GM12892 (cell line): ENCODE data around the gene NAV1.
"Not testable (repeated sequence)": the region's sequence is repeated elsewhere in the genome, so short reads cannot be mapped to it uniquely, and the experiment has no call there.

Experiments used
- DNase-seq: peaks from one replicate; pipeline ENCODE4 v3.0.0; 2011; ENCODE audit not compliant: insufficient read length
- FAIRE-seq: peaks from 2 replicates; lab custom pipeline; 2011; peaks lifted over from hg19 to GRCh38; lab: Jason Lieb, UNC
- POLR2A ChIP-seq: IDR thresholded peaks from 2 replicates; pipeline ENCODE4 v1.6.1; 2011; ENCODE audit warnings: low read depth, low read length, control low read depth
- POLR2AphosphoS5 ChIP-seq: IDR thresholded peaks from 2 replicates; pipeline ENCODE4 v1.6.1; 2011; ENCODE audit warnings: low read depth, low read length, control low read depth
- TAF1 ChIP-seq: IDR thresholded peaks from 2 replicates; pipeline ENCODE4 v1.6.1; 2011; ENCODE audit warnings: low read depth, mild to moderate bottlenecking, control low read depth, low read length, borderline replicate concordance

NAV1 gene

DNA sequence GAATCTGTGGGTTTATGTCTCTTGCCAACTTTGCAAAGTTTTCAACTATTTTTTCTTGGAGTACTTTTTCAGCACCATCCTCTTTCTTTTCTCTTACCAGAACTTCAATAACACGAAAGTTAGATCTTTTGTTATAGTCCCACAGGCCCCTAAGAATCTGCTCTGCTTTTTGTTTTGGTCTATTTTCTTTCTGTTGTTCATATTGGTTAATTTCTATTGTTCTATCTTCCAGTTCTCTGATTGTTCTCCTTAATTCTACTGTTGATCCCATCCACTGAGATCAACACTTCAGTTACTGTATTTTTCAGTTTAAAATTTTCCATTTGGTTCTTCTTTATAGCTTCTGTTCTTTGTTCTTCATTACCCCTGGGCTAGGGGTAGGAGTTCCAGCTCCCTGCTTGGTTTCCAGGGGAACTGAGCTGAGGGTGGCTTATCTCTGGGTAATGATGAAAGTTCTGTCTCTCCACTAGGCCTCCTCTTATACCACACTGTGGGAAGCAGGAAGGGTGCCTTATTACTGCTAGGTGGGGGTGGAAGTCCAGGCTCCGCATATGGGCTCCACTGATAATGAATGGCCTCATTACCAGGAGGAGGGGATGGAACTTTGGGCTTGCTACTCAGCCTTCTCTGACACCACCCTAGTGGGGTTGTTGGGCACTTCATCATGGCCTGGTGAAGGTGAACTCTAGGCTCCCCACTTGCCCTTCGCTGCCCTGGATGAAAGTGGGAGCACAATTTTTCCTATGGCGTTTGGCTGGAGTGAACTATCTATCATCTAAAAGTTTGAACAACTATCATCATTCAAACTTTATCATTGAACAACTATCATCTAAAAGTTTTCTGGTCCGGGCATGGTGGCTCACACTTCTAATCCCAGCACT, 39.3 kb downstream of the NAV1 start:
- DNase-seq (no peak), FAIRE-seq (no peak)
- TF ChIP-seq TAF1 (no peak), POLR2A (no peak), POLR2AphosphoS5 (no peak)

DNA sequence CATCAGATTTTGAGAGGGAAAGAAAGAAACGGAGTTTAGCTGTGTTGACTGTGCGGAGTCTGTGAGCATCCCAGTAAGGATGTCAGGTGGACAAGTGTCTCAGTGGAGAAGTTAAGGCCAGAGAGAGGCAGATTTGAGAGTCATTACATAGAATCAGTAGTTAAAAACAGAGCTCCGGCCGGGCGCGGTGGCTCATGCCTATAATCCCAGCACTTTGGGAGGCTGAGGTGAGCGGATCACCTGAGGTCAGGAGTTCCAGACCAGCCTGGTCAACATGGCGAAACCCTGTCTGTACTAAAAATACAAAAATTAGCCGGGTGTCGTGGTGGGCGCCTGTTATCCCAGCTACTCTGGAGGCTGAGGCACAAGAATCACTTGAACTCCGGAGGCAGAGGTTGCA, 42.4 kb downstream of the NAV1 start:
- not testable (repeated sequence) for DNase-seq, FAIRE-seq

DNA sequence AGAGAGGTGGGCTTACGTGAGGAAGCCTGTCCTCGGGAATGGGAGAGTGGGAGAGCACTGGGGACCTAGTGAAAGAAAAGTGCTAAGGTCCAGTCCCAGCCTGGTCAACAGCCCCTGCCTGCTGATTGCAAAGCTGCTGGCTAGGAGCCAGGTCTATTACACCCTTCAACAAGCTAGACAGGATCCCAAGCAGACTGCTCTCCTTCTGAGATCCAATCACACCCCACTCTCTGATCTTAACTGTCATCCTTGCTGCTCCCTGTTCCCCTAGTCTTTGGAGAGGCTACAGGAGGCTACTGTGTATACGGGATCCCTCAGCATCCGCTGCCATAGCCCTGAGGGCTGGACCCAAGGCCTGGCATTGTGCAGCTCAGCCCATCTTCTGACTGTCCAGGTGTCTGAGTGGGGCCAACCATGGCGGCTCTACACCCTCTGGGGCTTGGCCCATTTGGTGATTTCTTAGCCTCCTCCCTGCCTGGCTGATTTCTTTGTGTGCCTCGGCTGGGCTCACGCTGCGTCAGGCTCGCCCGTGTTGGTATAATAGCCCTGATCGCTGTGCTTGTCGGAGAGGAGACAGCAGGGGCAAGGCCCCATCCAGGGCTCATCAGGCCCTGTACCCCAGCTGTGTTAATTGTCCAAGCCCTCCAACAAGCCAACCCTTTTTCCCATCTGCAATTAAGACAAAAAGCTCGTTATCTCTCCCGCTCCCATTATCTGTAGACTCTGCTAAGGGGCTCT, 43.9 kb downstream of the NAV1 start:
- FAIRE-seq: no peak
- TF ChIP-seq TAF1 (no peak), POLR2AphosphoS5 (no peak), POLR2A (no peak)
- no peak for DNase-seq

DNA sequence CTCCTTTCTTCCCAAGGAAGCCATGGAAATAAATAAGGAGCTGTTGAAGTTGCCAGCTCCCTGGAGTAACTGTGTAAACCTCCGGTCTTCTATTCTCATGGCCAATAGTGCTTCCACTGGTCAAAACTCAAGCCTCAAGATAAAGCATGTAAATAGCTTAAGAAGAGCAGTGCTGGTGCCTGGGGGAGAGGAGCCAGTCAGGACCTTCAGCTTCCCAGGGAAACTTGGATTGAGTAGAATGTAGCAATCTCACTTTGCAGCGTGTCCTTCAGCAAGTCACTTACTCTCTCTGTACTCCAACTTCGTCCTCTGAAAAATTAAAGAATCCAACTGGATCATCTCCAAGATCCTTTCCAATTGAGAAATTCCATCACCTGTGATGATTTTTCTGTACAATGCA, 44.7 kb downstream of the NAV1 start:
- FAIRE-seq (no peak), DNase-seq (no peak)
- TF ChIP-seq POLR2A: no peak
- no peak for TF ChIP-seq TAF1
- TF ChIP-seq POLR2AphosphoS5: no peak

DNA sequence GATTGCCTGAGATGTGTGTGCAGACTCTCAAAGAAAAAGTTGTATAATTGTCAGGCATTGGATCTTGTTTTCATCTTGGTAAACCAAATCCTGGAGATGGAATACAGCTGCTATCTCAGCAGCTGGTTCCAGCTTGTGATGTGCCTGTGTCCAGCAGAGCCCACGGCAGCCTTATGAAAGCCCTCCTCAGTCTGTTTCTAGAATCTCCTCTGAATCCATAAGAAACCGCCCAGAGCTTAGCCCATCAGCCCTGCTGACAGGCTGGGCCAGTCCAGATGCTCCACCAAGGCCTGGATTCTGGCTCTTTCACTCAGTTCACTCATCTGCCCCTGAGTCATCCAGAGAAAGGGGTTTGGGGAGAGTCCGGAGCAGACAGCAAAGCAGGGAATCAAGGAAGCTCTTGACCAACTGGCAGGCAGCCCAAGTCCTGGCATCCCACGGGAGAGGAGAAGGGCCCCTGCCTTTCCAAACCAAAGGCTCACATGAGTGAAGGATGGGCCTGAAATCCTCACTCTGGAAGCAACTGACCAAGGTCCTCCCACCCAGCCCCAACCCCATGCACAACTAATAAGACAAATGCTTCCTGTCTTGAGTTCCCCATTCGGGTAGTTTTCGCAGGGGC, 45.7 kb downstream of the NAV1 start:
- DNase-seq (no peak), FAIRE-seq (no peak)

DNA sequence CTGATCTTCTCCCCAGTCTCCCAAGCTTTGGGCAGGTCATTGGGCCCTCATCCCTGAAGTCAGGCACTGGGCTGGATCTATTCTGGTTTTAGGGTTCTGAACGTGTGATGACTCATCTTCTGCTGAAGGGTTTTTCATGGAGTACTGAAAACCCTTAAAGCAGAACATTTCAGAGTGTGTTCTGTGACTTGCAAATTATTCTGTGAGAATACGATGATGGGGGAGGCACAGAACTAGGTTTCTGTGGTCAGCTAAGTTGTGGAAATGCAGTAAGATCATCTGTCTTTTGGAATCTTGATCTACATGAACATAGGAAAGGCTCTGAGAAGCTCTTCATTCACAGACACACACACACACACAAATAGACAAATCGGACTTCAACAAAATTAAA, 46.2 kb downstream of the NAV1 start:
- TF ChIP-seq TAF1: no peak
- no peak for TF ChIP-seq POLR2A
- TF ChIP-seq POLR2AphosphoS5: no peak
- FAIRE-seq: no peak
- DNase-seq: no peak

More for the DNA sequence above, 45.7 kb downstream of the NAV1 start:
- TF ChIP-seq POLR2A: no peak
- TF ChIP-seq TAF1: no peak
- no peak for TF ChIP-seq POLR2AphosphoS5

DNA sequence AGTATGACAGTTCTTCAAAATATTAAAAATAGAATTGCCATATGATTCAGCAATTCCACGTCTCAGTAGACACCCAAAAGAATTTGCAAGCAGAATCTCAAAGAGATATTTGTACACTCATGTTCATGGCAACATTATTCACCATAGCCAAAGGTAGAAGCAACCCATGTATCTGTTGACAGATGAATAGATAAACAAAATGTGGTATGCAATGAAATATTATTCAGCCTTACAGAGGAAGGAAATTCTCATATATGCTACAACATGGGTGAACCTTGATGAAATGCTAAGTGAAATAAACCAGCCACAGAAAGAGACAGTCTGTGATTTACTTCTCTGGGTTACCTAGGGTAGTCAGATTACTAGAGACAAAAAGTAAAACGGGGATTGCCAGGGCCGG, 47.0 kb downstream of the NAV1 start:
- TF ChIP-seq POLR2AphosphoS5 (no peak), POLR2A (no peak), TAF1 (no peak)
- DNase-seq (no peak), FAIRE-seq (no peak)

DNA sequence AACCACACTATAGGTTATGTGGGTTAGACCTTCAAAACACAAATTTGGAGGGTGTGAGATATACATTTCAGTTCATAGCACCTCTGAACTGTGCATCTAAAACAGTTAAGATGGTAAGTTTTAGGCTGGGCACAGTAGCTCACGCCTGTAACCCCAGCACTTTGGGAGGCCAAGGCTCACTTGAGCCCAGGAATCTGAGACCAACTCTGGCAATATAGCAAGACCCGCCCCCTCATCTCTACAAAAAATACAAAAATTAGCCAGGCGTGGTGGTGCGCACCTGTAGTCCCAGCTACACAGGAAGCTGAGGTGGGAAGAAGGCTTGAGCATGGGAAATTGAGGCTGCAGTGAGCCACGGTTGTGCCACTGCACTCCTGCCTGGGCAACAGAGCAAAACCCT, 47.9 kb downstream of the NAV1 start:
- DNase-seq: no peak
- no peak for TF ChIP-seq POLR2A
- TF ChIP-seq TAF1: no peak
- TF ChIP-seq POLR2AphosphoS5: no peak
- FAIRE-seq: no peak

DNA sequence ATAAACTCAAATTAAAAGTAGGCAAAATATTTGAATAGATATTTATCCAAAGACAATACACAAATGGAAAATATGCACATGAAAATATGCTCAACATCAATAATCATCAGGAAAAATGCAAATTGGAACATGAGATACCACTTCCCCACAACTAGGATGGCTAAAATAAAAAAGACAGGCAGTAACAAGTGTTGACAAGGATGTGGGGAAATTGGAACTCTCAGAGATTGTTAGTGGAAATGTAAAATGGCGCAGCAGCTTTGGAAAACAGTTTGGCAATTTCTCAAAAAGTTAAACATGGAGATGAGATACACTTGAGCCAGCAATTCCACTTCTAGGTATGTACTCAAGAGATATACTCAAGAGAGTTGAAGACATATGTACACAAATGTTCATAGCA, 48.8 kb downstream of the NAV1 start:
- DNase-seq: no peak
- no peak for FAIRE-seq
- TF ChIP-seq TAF1 (no peak), POLR2AphosphoS5 (no peak), POLR2A (no peak)
